Trophoblast cell (in vitro differentiated cells and primary cell): ENCODE results near the gene ARHGAP8.

Experiments
- DNase-seq, 2 donors: peaks; one replicate each; pipeline ENCODE4 v3.0.0-alpha.2; 2016
- H2AFZ ChIP-seq: 2 replicates; pipeline ENCODE4 v1.6.1; 2013; ENCODE audit warnings: low read length, moderate library complexity, mild to moderate bottlenecking; ENCODE audit not compliant: insufficient read depth, poor library complexity
- H2AK5ac ChIP-seq: 2 replicates; pipeline ENCODE4 v1.6.1; 2013; ENCODE audit warnings: mild to moderate bottlenecking, low read length
- H2BK120ac ChIP-seq: 2 replicates; pipeline ENCODE4 v1.6.1; 2013; ENCODE audit warnings: low read length, mild to moderate bottlenecking, moderate library complexity; ENCODE audit not compliant: insufficient read depth, poor library complexity
- H2BK12ac ChIP-seq: 2 replicates; pipeline ENCODE4 v1.6.1; 2013; ENCODE audit warnings: mild to moderate bottlenecking, low read length, moderate library complexity
- H2BK5ac ChIP-seq: 2 replicates; pipeline ENCODE4 v1.6.1; 2013; ENCODE audit warnings: low read length, low read depth, moderate library complexity, mild to moderate bottlenecking; ENCODE audit not compliant: poor library complexity
- H3K14ac ChIP-seq: 2 replicates; pipeline ENCODE4 v1.6.1; 2013; ENCODE audit warnings: mild to moderate bottlenecking, low read length
- H3K18ac ChIP-seq: 2 replicates; pipeline ENCODE4 v1.6.1; 2013; ENCODE audit warnings: mild to moderate bottlenecking, low read length
- H3K23ac ChIP-seq: 2 replicates; pipeline ENCODE4 v1.6.1; 2013; ENCODE audit warnings: low read length
- H3K27ac ChIP-seq: 2 replicates; pipeline ENCODE4 v1.5.1; 2013; ENCODE audit warnings: low read depth, mild to moderate bottlenecking, inconsistent platforms, low read length, moderate library complexity
- H3K27me3 ChIP-seq: 2 replicates; pipeline ENCODE4 v1.6.1; 2013; ENCODE audit warnings: inconsistent platforms, mild to moderate bottlenecking, low read length, moderate library complexity; ENCODE audit not compliant: insufficient read depth
- H3K36me3 ChIP-seq, 2 experiments: 1 replicate in 1 of 2; 2 replicates in 1 of 2; pipeline ENCODE4 v1.6.1; 2013; ENCODE audit warnings: low read length in 2 of 2, mild to moderate bottlenecking in 2 of 2, moderate library complexity in 1 of 2; ENCODE audit not compliant: insufficient read depth in 2 of 2, control insufficient read depth in 1 of 2
- H3K4ac ChIP-seq: 2 replicates; pipeline ENCODE4 v1.6.1; 2013; ENCODE audit warnings: low read depth, mild to moderate bottlenecking, low read length, moderate library complexity
- H3K4me1 ChIP-seq, 2 experiments: 1 replicate in 1 of 2; 2 replicates in 1 of 2; pipeline ENCODE4 v1.6.1; 2013; ENCODE audit warnings: low read length in 2 of 2, mild to moderate bottlenecking in 2 of 2, moderate library complexity in 1 of 2; ENCODE audit not compliant: insufficient read depth in 2 of 2, control insufficient read depth in 1 of 2
- H3K4me2 ChIP-seq: 2 replicates; pipeline ENCODE4 v1.6.1; 2013; ENCODE audit warnings: inconsistent platforms, mild to moderate bottlenecking, low read length, moderate library complexity
- H3K4me3 ChIP-seq: 2 replicates; pipeline ENCODE4 v1.5.1; 2013; ENCODE audit warnings: mild to moderate bottlenecking, low read depth, low read length, inconsistent platforms
- H3K79me1 ChIP-seq: one replicate; pipeline ENCODE4 v1.6.1; 2013; ENCODE audit warnings: low read length
- H3K79me2 ChIP-seq: 2 replicates; pipeline ENCODE4 v1.6.1; 2013; ENCODE audit warnings: low read length, mild to moderate bottlenecking; ENCODE audit not compliant: control insufficient read depth, insufficient read depth, poor library complexity
- H3K9ac ChIP-seq: 2 replicates; pipeline ENCODE4 v1.6.1; 2013; ENCODE audit warnings: mild to moderate bottlenecking, low read length
- H3K9me3 ChIP-seq: 2 replicates; pipeline ENCODE4 v1.6.1; 2013; ENCODE audit warnings: low read depth, mild to moderate bottlenecking, control low read depth, inconsistent platforms, low read length; ENCODE audit not compliant: insufficient read depth
- H4K12ac ChIP-seq: 2 replicates; pipeline ENCODE4 v1.6.1; 2013; ENCODE audit warnings: low read depth, mild to moderate bottlenecking, low read length, moderate library complexity
- H4K8ac ChIP-seq: 2 replicates; pipeline ENCODE4 v1.6.1; 2013; ENCODE audit warnings: low read depth, mild to moderate bottlenecking, low read length, moderate library complexity
- H4K91ac ChIP-seq: one replicate; pipeline ENCODE4 v1.6.1; 2013; ENCODE audit warnings: low read depth, mild to moderate bottlenecking, low read length, moderate library complexity
- WGBS: extraction: QIAGEN DNeasy Blood & Tissue Kit; methylation state at CpG from one replicate; pipeline ENCODE4 v1.1.7; 2013; ENCODE audit warnings: missing lambda C conversion rate; ENCODE audit not compliant: insufficient read length, insufficient coverage; ENCODE audit errors: extremely low coverage; 5-methylcytosine and 5-hydroxymethylcytosine counted together

The ARHGAP8 gene

GRCh38 chr22:44753189-44754042 is 1.0 kb downstream of the ARHGAP8 start:
- H2BK5ac ChIP-seq, result peak overlapping the region; percentile 77
- H3K9me3 ChIP-seq, result no peaks in the 10 kb centered on the region
- peak in 1 of 2 donors; percentile 16 for DNase-seq
- peak overlapping the region; percentile 55 for H3K27ac ChIP-seq
- H4K12ac ChIP-seq, result no peak overlapping the region
- no peaks in the 10 kb centered on the region for H3K27me3 ChIP-seq
- peaks cover 29% of the 10 kb centered on the region for H3K79me1 ChIP-seq
- H2AK5ac ChIP-seq, result peak overlapping the region; percentile 30
- H3K4me3 ChIP-seq, result peak overlapping the region; percentile 30
- H3K4me1 ChIP-seq, result peaks cover 33 to 36% of the 10 kb centered on the region in 2 experiments
- peak overlapping the region; percentile 92 for H3K4ac ChIP-seq
- peak overlapping the region; percentile 97 for H3K4me2 ChIP-seq
- H2AFZ ChIP-seq, result peak overlapping the region; percentile 59
- H2BK12ac ChIP-seq, result peak overlapping the region; percentile 46
- peak overlapping the region; percentile 81 for H3K18ac ChIP-seq
- H3K23ac ChIP-seq, result no peak overlapping the region
- H3K14ac ChIP-seq, result peak overlapping the region; percentile 83
- peak overlapping the region; percentile 83 for H4K91ac ChIP-seq
- peaks cover 22% of the 10 kb centered on the region for H3K79me2 ChIP-seq
- H3K9ac ChIP-seq, result no peak overlapping the region
- peak overlapping the region; percentile 52 for H2BK120ac ChIP-seq
- WGBS, result no CpG with 5 or more reads among the region's 29 CpGs
- H4K8ac ChIP-seq, result peak overlapping the region; percentile 81
- no peaks in the 10 kb centered on the region for H3K36me3 ChIP-seq

- peak overlapping the region; percentile 37 for H3K4me2 ChIP-seq
- peak overlapping the region; percentile 33 for H2AK5ac ChIP-seq
- H3K4ac ChIP-seq, result peak overlapping the region; percentile 56
- H3K79me1 ChIP-seq, result peaks cover 36% of the 10 kb centered on the region
- H3K36me3 ChIP-seq, result no peaks in the 10 kb centered on the region
- peak overlapping the region; percentile 58 for H3K18ac ChIP-seq
- H2BK5ac ChIP-seq, result peak overlapping the region; percentile 23
- H3K4me3 ChIP-seq, result no peak overlapping the region
- DNase-seq, result no peak
- WGBS, result no CpG with 5 or more reads among the region's 7 CpGs
- H3K4me1 ChIP-seq, result peaks cover 48 to 49% of the 10 kb centered on the region in 2 experiments
- H3K27me3 ChIP-seq, result no peaks in the 10 kb centered on the region
- no peak overlapping the region for H3K23ac ChIP-seq
- H2BK120ac ChIP-seq, result peak overlapping the region; percentile 67
- peaks cover 2% of the 10 kb centered on the region for H3K9me3 ChIP-seq
- peak overlapping the region; percentile 86 for H4K91ac ChIP-seq
- H3K9ac ChIP-seq, result no peak overlapping the region
- H3K79me2 ChIP-seq, result peaks cover 22% of the 10 kb centered on the region
- peak overlapping the region; percentile 90 for H2BK12ac ChIP-seq
- no peak overlapping the region for H2AFZ ChIP-seq
- H4K12ac ChIP-seq, result no peak overlapping the region
- peak overlapping the region; percentile 69 for H3K14ac ChIP-seq
- peak overlapping the region; percentile 64 for H4K8ac ChIP-seq
- peak overlapping the region; percentile 84 for H3K27ac ChIP-seq
Measured at GRCh38 chr22:44754998-44755397, 2.6 kb downstream of the ARHGAP8 start.

GRCh38 chr22:44755417-44755816 is 3.0 kb downstream of the ARHGAP8 start:
- H3K27ac ChIP-seq, result peak overlapping the region; percentile 84
- peak overlapping the region; percentile 67 for H2AK5ac ChIP-seq
- peaks cover 36% of the 10 kb centered on the region for H3K79me1 ChIP-seq
- peaks cover 52% of the 10 kb centered on the region in 2 experiments for H3K4me1 ChIP-seq
- peaks cover 2% of the 10 kb centered on the region for H3K9me3 ChIP-seq
- H3K79me2 ChIP-seq, result peaks cover 22% of the 10 kb centered on the region
- peak overlapping the region; percentile 81 for H2BK120ac ChIP-seq
- no peak overlapping the region for H3K4me3 ChIP-seq
- H2BK12ac ChIP-seq, result peak overlapping the region; percentile 78
- peak overlapping the region; percentile 41 for H3K4ac ChIP-seq
- no peak for DNase-seq
- no peaks in the 10 kb centered on the region for H3K36me3 ChIP-seq
- no peak overlapping the region for H3K23ac ChIP-seq
- peak overlapping the region; percentile 81 for H4K91ac ChIP-seq
- no CpG with 5 or more reads among the region's 6 CpGs for WGBS
- peak overlapping the region; percentile 56 for H2AFZ ChIP-seq
- H3K14ac ChIP-seq, result peak overlapping the region; percentile 80
- no peak overlapping the region for H4K12ac ChIP-seq
- no peak overlapping the region for H3K9ac ChIP-seq
- peak overlapping the region; percentile 46 for H4K8ac ChIP-seq
- peak overlapping the region; percentile 37 for H3K4me2 ChIP-seq
- peak overlapping the region; percentile 87 for H2BK5ac ChIP-seq
- peak overlapping the region; percentile 81 for H3K18ac ChIP-seq
- no peaks in the 10 kb centered on the region for H3K27me3 ChIP-seq

GRCh38 chr22:44755956-44756361 is 3.6 kb downstream of the ARHGAP8 start:
- peak overlapping the region; percentile 80 for H3K14ac ChIP-seq
- H3K79me1 ChIP-seq, result peaks cover 37% of the 10 kb centered on the region
- H3K4me3 ChIP-seq, result no peak overlapping the region
- peak overlapping the region; percentile 67 for H2AK5ac ChIP-seq
- H3K9me3 ChIP-seq, result peaks cover 2% of the 10 kb centered on the region
- no CpG with 5 or more reads among the region's 9 CpGs for WGBS
- H4K91ac ChIP-seq, result peak overlapping the region; percentile 81
- peak overlapping the region; percentile 41 for H3K4ac ChIP-seq
- peak overlapping the region; percentile 73 for H3K4me2 ChIP-seq
- no peak overlapping the region for H2AFZ ChIP-seq
- peak overlapping the region; percentile 87 for H2BK5ac ChIP-seq
- peak overlapping the region; percentile 81 for H3K18ac ChIP-seq
- peak overlapping the region; percentile 81 for H2BK120ac ChIP-seq
- peaks cover 2 to 3% of the 10 kb centered on the region in 2 experiments for H3K36me3 ChIP-seq
- peak overlapping the region; percentile 78 for H2BK12ac ChIP-seq
- H4K12ac ChIP-seq, result no peak overlapping the region
- peak overlapping the region; percentile 84 for H3K27ac ChIP-seq
- peak overlapping the region; percentile 46 for H4K8ac ChIP-seq
- no peaks in the 10 kb centered on the region for H3K27me3 ChIP-seq
- H3K23ac ChIP-seq, result no peak overlapping the region
- peaks cover 24% of the 10 kb centered on the region for H3K79me2 ChIP-seq
- no peak overlapping the region for H3K9ac ChIP-seq
- peaks cover 52% of the 10 kb centered on the region in 2 experiments for H3K4me1 ChIP-seq
- DNase-seq, result peak; percentile 78 to 88
